CD4-positive, alpha-beta T cell treated with Interleukin-15 for 4 hours (primary cell): ENCODE measurements around the gene SOCS2.

Experiments used
- DNase-seq: peaks from one replicate; pipeline ENCODE4 v3.0.0-alpha.2; 2020; ENCODE audit warnings: low spot score

Gene SOCS2

DNA sequence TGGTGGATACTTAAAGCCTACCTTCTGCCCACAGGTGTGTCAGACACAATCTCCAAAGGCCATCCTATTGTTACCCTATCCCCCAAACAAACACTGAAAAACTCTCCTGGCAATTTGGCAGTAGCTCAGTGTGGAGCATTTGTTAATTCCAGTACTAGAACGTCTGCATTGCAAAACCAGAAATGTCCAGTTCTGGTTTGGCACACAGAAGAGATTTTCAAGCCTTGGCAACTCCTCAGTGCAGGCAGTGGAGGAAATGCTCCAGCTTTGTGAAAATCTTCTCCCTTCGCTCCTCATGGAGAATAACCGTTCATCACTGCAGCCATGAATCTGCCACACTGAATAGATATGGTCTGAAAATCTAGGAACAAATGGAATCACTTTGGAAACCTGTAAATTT is 5.3 kb upstream of the SOCS2 start:
- DNase-seq = no peak

DNA sequence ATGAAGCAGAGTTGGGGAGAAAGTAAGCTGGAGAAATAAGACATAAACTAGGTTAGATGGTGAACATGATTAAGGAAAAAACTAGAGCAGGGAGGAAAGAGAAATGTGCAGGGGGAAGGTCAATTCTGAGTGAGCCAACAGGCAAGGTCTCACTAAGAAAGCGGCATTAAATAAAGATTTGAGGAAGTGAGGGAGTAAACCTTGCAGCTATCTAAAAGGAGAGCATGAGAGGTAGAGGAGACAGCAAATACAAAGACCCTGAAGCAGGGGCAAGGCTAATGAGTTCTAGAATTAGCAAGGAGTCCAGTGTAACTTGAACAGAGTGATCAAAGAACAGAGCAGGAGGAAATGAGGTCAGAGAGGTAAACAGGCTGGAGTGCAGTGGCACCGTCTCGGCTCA is 4.4 kb upstream of the SOCS2 start:
- DNase-seq = no peak

DNA sequence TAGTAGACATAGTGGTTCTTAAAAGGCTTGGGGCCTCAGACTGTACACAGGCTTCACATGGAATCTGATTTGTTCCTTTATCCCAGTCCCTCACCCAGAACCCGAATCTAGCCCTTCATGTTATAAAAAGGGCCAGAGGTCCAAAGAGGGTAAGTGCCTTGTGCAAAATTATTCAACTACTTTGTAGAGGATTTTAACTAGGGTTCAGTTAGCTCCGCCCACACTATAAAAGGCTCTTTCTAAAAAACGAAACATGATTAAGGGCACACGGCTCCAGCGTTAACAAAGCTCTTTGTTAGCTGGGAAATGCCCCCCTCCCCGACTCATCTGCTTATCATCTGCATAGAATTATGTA is 3.2 kb upstream of the SOCS2 start:
- no peak for DNase-seq

DNA sequence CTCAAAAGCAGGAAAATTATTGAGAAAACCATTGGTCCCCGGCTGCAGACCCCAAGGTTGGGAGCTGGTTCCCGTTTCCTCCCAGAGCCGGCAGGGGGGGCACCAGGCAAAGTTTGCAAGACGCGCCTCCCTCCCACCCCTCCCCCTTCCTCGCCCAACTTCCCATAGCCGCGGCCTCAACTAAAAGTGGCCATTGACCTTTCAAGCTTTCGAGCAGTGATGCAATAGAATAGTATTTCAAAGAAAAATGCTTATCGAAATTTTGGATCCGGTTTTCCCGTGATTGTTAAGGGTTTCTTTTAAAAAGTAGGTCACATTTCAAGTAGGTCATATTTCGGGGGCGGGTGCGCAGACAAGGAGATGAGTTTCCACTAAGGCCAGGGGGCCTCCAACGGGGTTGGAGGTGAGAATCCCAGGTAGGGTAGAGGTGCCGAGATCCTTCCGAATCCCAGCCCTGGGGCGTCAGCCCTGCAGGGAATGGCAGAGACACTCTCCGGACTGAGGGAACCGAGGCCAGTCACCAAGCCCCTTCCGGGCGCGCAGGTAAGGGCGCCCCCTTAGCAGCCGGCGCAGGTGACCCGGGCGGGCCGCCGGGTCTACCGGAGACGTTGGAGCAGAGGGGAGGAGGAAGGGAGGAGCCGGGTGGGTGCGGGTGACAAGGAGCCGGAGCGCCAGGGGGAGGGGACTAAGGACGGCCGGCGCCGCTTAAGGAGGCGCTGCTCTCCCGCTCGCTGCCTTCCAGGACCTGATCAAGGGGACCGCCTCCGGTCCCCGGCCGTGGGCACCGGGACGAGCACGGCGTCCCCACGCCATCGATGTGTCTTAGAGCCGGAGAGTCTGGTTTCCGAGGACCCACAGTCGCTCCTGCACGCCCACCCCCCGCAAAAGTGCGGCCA is 2.6 kb upstream of the SOCS2 start:
- peak; percentile 83 for DNase-seq

DNA sequence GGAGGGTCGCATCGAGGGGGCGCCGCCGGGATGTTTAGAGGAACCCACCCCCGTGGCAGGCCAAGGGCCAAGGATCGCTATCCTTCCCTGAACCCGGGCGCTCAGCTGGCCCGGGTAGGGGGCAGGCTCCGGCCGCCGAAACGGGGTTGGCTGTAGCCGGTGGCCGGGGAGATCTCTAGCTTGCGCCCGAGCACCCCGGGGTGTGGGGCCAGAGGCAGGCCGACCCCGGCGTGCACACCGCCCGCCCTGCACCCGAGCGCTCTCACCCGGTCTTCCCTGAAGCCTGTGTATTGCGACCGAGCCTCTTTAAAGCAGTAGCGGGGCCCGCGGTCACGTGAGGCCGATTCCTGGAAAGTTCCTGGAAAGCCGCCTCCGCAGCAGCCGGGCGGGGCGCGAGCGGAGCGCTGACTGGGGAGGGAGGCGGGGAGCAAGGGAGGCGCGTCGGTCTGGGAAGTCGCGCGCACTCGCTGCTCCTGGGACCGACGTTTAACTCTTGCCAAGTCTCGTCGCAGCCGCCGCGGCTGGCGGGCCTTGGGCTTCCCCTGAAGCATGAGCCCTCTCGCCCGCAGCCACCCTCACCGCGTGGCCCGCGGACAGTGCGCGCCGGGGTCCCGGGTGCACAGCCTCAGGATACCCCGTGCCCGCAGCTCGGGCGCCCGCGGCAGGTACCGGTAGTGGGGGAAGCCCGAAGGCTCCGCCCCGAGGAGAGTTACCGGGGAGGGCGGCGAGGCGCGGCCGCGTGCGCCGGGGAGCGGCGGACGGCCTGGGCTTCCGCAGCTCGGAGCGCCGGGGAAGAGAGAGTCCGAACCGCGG is 1.7 kb upstream of the SOCS2 start:
- DNase-seq = peak; percentile 96

DNA sequence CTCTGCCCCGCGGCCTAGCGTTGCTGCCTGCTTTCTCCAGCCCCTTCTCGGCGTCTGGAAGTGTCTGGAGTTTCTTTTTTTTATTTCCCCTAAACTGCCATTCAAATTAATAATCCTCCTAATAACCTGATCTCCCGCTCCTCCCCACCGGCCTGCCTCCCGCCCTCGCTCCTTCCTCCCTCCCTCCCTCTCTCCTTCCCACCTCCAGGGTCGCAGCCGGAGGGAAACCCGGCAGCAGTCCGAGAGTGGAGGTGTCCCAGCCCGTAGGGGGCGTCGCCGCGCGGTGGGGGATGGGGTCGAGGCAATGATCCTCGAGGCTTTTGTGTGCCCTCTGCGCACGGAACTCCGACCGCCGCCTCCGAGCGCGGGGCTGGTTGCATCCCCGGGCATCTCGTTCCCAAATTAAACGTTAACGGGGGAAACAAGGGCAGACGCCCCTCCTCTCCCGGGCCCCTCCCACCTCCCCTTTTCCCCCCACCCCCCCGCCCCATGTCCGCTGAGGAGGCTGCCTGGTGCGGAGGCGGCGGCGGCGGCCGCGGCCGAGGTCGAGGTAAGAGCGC is 1.0 kb upstream of the SOCS2 start:
- DNase-seq = peak; percentile 62

DNA sequence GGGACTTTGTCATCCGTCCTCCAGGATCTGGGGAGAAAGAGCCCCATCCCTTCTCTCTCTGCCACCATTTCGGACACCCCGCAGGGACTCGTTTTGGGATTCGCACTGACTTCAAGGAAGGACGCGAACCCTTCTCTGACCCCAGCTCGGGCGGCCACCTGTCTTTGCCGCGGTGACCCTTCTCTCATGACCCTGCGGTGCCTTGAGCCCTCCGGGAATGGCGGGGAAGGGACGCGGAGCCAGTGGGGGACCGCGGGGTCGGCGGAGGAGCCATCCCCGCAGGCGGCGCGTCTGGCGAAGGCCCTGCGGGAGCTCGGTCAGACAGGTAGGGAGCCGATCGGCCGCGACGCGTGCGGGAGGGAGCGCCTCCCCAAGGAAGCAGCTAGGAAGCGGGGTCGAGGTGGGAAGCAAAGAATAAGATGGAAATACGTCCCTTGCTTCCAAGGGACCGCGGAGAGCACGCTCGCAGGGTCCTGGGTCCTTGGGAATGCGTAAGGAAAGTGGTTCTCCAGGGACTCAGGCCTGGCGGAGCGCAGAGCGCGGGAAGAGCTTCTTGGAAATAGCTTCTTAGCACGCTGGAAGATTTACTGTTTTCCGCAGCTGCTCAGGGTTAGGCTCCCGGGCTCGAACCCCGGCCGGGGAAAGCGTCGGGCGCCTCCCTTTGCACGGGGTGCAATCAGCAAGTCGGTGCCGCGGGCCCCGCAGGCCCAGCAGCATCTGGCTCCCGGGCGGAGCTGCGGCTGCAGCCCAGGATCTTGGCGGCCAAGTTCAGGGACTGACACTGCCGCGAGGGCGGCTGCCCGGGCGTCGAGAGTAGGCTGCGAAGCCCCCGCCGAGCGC is 457 bp downstream of the SOCS2 start:
- DNase-seq = peak; percentile 9

DNA sequence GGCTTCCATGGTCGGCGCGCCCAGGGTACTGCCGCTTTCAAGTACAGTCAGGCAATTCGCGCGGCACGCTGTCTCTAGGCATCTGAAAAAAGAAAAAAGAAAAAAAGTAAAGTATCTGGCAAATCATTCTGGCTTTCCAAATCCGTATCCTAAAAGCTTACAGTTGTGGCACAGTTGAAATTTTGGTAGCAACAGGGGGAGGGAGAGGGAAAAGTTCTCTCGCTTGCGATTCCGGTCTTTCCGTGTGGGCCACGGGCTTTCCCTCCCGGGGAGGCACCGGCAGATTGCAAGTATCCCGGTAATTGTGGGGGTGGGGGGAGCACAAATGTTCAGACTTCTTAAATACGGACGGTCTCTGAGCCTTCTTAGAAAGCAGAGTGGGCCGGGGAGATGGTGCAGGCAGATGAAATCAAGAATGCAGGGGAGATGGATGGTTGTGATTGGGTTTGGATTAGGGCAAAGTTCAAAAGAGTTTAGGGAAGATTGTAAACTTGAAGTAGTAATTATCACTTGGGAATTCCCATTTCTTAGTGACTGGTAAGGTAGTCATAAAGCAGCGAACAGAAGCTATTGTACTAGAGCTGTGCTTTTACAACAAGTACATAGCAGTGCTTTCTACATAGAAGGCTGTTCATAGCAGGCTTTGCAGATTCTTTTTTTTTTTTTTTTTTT is 1.2 kb downstream of the SOCS2 start:
- DNase-seq = no peak

DNA sequence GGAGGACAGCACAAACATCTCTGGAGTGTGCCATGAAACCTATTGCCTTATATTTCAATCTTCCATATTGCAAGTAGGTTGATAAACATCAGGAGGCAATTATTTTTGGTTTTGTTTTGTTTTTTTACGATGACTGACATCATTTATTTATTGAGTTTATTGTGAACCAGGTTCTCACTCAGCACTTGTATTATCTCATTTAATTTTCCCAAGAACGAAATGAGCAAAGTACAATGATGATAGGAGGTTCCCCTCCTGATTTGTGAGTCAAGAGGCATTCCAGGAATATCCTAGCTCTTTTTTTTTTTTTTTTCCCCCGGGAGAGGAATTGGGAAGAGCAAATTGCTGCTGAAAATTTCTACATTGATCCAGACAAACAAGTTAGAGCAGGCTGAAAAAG is 4.7 kb downstream of the SOCS2 start:
- no peak for DNase-seq

DNA sequence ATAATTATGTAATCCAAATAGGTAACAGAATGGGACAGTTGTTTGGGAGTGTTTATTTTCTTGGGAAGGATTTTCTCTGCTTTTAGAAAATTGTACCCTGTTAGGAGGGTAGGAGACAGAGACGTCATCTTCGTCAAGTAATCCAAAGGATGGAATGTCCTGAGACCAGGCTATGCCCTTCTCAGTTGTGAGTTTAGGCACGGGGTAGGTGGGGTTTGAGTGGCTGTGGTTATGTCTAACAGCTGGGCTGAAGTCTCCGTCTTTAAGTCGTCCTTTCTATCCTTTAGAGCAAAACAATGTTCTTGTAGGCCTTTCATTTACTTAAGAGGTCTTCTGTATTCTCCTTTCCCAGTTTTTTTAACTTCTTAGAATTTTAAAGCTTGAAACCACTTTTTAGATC is 5.7 kb downstream of the SOCS2 start:
- DNase-seq = no peak

DNA sequence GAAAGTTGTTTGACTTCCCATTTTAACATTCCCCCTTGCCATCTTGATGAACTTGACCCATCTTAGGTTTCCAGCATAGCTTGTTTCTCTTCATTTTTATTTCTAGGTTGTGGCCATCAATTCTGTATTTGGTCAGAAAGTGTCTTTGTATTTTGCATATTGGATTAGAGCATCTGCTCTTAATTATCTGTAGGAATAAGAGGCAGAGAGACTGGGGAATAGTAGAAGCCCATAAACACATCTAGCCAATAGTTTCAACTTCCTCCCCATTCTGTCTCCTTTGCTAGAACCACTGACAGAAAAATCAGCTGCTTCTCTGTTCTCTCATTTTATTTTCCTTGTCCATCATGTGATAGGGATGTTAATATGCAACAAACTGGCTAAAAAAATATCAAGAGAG is 8.2 kb downstream of the SOCS2 start:
- DNase-seq = no peak

DNA sequence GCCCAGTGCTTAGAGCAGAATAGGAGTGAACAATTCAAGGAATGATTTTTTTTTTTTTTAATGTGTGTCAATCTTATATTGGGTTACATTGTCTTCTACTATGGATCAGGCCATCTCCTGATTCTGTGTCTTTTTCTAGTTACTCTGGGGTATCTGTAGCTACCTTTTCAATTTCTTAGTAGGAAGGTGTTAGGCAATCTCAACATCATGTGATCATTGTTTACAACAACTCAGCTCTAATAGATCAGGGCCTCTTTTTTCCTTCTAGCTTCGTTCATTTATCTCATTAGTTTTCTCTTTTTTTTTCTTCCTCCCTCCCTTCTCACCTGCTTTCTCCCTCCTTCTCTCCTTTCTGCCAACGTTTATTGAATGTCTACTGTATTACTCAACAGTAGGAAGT is 8.9 kb downstream of the SOCS2 start:
- DNase-seq = no peak

DNA sequence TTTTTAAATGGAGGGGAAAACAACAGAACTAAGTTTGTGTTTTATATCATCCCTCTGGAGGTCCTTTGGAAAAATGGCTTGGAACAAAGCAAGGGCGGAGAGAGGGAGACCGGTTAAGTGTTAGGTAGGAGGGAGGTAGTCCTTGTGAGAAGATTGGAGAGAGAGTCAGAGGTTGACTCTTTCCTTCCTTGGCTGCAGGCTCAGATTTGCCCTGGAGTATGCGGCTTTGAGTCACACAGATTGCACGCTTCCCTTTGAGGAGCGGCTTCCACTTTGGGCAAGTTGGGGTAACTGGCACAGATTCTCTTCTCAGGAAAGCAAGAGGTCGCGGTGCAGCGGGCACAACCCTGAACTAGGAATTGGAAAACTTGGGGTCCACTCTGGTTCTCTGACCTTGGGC is 9.9 kb downstream of the SOCS2 start:
- DNase-seq = no peak

DNA sequence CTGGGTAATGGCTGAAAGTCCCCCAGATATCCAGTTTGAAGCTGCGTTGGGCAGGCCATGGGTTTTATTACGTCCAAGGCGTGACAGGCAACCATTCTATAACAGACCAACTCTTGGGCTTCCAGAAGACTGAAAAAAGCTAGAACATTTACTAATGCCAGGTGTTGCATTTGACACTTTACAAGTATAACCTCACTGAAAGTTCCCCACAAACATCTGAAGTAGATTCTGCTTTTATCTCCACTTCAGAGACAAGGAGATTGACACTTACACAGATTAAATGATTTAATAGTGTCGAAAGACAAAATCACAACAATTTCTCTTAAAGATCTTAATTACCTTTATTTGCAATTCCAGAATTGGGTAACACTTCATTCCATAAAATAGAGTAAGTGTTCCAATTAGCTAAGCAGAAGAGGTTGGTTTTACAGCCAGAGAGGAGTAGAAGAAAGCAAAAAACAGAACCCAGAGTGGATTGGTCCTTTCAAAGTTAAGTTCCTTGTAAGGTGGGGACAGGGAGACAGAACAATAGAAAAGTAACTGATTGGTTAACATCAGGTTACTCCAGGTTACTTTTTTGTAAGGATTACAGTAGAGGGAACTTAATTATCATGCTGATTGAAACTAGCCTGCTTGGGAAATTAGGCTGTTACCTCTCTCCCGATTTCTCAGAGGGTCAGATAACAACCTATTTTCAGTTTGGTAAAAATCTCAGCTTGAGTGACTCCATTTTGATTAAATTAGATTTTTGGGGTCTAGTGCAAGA is 11.3 kb downstream of the SOCS2 start:
- DNase-seq = no peak

DNA sequence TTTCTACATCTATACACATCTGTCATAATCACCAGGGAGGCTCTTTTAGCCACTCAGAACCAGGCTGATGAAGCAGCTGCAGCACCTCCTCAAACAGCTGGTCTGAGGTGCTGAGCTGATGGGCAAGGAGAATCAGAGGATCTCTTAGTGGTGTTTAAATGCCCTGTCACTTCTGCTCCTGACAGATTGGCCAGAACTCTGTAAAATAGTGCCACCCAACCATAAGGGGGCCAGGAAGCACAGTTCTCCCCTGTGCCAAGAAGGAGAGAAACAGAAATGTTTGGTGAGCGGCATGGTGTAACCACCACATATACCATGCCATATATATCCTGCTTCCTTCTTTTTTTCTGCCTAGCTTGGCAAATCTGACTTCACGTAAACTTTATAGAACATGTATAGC is 12.8 kb downstream of the SOCS2 start:
- no peak for DNase-seq

DNA sequence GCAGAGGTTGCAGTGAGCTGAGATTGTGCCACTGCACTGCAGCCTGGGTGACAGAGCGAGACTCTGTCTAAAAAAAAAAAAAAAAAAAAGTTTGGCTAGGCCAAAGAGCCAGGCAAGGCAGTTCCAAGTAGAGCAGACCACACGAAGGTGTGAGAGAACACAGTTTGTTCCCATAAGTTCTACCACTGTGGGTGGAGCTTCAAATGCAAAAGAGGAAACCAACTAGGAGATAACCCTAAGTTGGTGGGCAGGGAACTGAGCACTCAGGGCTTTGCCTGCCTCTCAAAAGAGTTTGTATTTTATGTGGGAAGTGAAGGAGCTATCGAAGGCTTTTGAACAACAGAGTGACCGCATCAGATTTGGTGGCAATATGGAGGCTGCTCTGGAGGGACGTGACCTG is 15.1 kb downstream of the SOCS2 start:
- no peak for DNase-seq

DNA sequence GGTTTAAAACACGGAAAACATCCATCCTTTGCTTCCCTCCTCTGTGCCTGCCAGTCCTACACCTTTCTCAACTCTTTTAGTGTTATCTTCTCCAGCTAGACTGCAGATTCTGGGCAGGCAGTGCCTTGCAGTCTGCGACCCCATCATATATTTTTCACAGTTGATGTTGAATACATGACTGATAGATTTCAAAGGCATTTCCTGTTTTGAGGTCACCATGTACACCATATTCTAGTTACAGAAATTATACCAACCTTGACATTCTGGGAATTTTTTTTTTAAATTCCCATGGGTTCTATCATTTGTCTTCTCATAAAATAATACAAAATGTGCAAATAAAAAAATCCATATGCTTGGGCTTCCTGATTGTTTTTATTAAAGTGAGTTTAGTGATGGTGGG is 16.6 kb downstream of the SOCS2 start:
- no peak for DNase-seq

DNA sequence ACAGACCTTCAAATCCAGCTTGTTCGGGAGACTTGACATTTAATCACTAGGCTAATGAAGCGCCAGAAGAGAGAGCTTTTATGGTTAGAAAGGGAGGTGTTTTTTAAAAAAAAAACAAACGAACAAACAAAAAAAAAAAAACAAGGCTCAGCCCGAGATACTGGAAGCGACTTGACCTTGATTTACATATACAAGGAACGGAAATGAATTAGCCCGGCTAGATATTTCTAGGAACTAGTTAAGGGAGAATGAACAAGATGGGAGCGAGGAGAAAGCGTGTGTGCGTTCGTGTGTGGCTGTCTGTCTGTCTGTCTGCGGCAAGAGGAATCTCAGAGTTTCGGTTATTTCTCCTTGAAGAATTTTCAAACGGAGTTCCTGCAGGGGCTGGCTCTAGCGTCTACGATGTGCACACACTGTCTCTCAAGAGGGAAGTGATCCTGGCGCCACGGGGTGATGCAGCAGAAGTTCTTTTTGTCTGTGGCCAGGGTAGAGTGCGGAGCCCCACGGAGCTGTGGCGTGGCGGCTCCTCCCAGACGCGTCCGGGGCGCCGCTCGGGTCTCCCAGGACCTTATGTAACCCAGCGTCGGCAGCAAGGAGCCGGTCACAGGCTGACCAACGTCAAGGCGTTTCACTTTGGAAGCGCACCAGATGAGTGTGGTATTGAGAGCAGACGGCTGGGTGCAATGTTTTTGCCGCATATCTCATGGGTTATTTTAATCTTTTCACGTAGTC is 18.8 kb downstream of the SOCS2 start:
- peak; percentile 21 for DNase-seq

DNA sequence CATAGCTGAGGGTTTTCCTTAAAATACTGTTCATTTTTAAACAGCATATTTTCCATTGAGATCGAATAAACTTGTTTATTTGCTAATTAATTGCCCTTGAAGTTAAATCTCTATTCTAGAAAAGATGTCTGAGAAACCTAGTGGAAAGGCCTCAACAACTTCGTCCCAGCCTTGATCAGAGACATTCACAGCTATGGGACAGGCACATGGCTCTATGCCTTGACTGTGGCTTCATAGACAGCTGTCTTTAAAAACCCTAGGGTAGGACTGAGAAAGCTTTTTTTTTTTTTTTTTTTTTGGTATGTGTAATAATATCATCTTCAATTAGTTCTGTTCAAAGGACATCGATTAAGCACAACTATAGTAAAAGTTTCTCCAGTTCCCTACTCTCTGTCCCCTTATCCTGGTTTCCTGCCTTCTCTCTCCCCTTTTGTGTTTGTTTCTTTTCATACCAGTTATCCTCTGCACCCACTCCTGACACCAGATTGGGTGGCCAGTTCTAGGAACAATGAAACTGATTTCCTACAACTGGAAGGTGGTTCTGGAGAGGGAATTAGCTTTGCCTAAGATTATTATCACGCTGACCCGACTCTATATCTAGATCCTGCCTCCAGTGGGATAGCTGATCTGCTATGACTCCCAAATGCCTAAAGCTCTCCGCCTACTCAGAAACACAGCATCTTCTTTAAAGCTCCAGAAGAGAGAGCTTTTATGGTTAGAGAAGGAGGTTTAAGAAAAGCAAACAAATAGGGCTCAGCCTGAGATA is 20.3 kb downstream of the SOCS2 start:
- no peak for DNase-seq
